ENCODE results near the gene HLA-F. TPM values are rescaled to one million over a fixed set of nuclear protein-coding genes. Genes with fewer than 3 reads are reported as not detected.
A peak's percentile ranks its signal among the peaks of the same experiment; 100 is the strongest.

Gene HLA-F
- total and polyA plus RNA-seq, 2 experiments from 2014 or later = 0.43 to 0.93 TPM

DNA sequence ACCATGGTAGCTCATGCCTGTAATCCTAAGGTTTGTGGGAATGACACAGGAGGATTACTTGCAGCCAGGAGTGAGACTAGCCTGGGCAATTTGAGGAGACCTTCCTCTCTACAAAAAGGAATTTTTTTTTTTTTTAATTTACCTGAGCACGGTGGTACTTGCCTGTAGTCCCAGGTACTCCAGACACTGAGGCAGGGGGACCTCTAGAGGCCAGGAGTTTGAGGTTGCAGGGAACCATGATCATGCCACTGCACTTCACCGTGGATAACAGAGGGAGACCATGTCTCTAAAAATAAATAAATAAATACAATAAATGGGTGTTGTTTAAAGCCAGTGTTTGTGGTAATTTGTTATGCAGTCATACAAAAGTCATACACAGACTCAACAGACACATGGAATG lies 2.4 kb upstream of the HLA-F start:
- no peak overlapping the region for H3K4me3 ChIP-seq
- H3K9me2 ChIP-seq (ENCODE audit: insufficient read depth) = no peaks in the 10 kb centered on the region
- in situ Hi-C loops (cut with MboI) = no loop called here
- H3K27me3 ChIP-seq (replicated peaks; ENCODE audit: insufficient read depth) = peaks cover 10% of the 10 kb centered on the region
- TF ChIP-seq EZH2 (IDR thresholded peaks at IDR 0.05; ENCODE audit: insufficient read depth, poor library complexity, severe bottlenecking) (no peak), EZH2phosphoT487 (IDR thresholded peaks at IDR 0.05; ENCODE audit: insufficient read depth, low read depth) (no peak)
- WGBS, 2 experiments (ENCODE audit: low coverage in 1 of 2, low lambda C conversion rate in 2 of 2, missing lambda C conversion rate in 2 of 2) = 11 to 22% methylated on average over 2 of the region's 2 CpGs
- no peak overlapping the region for H3K4me2 ChIP-seq (ENCODE audit: unreplicated experiment)
- no peak overlapping the region for H3K9ac ChIP-seq
- H3K36me3 ChIP-seq (ENCODE audit: low read depth) = no peaks in the 10 kb centered on the region
- H3K4me1 ChIP-seq (ENCODE audit: insufficient read depth) = no peaks in the 10 kb centered on the region
- no peaks in the 10 kb centered on the region for H3K9me3 ChIP-seq (ENCODE audit: low read depth)
- DNase-seq = no peak
- no peaks in the 10 kb centered on the region for H4K20me1 ChIP-seq (ENCODE audit: insufficient read depth)
- H2AFZ ChIP-seq = no peak overlapping the region
- H3F3A ChIP-seq (ENCODE audit: insufficient read depth) = no peaks in the 10 kb centered on the region
- no peaks in the 10 kb centered on the region for H3K79me2 ChIP-seq (ENCODE audit: insufficient read depth)
- no peak overlapping the region for H3K27ac ChIP-seq

DNA sequence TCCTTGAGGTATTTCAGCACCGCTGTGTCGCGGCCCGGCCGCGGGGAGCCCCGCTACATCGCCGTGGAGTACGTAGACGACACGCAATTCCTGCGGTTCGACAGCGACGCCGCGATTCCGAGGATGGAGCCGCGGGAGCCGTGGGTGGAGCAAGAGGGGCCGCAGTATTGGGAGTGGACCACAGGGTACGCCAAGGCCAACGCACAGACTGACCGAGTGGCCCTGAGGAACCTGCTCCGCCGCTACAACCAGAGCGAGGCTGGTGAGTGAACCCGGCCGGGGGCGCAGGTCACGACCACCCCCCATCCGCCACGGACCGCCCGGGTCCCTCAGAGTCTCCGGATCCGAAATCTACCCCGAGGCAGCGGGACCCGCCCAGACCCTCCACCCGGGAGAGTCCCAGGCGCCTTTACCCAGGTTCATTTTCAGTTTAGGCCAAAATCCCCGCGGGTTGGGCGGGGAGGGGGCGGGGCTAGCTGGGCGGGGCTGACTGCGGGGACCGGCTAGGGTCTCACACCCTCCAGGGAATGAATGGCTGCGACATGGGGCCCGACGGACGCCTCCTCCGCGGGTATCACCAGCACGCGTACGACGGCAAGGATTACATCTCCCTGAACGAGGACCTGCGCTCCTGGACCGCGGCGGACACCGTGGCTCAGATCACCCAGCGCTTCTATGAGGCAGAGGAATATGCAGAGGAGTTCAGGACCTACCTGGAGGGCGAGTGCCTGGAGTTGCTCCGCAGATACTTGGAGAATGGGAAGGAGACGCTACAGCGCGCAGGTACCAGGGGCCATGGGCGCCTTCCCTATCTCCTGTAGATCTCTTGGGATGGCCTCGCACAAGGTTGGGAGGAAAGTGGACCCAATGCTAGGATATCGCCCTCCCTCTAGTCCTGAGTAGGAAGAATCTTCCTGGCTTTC lies 693 bp downstream of the HLA-F start:
- Histone ChIP-seq H3K9me3 (ENCODE audit: low read depth) (no peaks in the 10 kb centered on the region), H3K27me3 (replicated peaks; ENCODE audit: insufficient read depth) (peaks cover 10% of the 10 kb centered on the region), H4K20me1 (ENCODE audit: insufficient read depth) (no peaks in the 10 kb centered on the region), H3K4me1 (ENCODE audit: insufficient read depth) (no peaks in the 10 kb centered on the region), H2AFZ (peak overlapping the region; percentile 82), H3K27ac (no peak overlapping the region), H3K9ac (0 out of 2 replicates have a peak overlapping the region, but pooled peaks have one; percentile 37), H3K36me3 (ENCODE audit: low read depth) (no peaks in the 10 kb centered on the region), H3K4me3 (peak overlapping the region; percentile 68), H3K9me2 (ENCODE audit: insufficient read depth) (no peaks in the 10 kb centered on the region), H3K4me2 (ENCODE audit: unreplicated experiment) (peak overlapping the region; percentile 51), H3F3A (ENCODE audit: insufficient read depth) (no peaks in the 10 kb centered on the region), H3K79me2 (ENCODE audit: insufficient read depth) (no peaks in the 10 kb centered on the region)
- in situ Hi-C loops (cut with MboI) = no loop called here
- TF ChIP-seq EZH2 (IDR thresholded peaks at IDR 0.05; ENCODE audit: insufficient read depth, poor library complexity, severe bottlenecking) (no peak), EZH2phosphoT487 (IDR thresholded peaks at IDR 0.05; ENCODE audit: insufficient read depth, low read depth) (no peak)
- DNase-seq = peak; percentile 47
- 6 to 7% methylated on average over 64 to 73 of the region's 76 CpGs for WGBS, 2 experiments (ENCODE audit: low coverage in 1 of 2, low lambda C conversion rate in 2 of 2, missing lambda C conversion rate in 2 of 2)

DNA sequence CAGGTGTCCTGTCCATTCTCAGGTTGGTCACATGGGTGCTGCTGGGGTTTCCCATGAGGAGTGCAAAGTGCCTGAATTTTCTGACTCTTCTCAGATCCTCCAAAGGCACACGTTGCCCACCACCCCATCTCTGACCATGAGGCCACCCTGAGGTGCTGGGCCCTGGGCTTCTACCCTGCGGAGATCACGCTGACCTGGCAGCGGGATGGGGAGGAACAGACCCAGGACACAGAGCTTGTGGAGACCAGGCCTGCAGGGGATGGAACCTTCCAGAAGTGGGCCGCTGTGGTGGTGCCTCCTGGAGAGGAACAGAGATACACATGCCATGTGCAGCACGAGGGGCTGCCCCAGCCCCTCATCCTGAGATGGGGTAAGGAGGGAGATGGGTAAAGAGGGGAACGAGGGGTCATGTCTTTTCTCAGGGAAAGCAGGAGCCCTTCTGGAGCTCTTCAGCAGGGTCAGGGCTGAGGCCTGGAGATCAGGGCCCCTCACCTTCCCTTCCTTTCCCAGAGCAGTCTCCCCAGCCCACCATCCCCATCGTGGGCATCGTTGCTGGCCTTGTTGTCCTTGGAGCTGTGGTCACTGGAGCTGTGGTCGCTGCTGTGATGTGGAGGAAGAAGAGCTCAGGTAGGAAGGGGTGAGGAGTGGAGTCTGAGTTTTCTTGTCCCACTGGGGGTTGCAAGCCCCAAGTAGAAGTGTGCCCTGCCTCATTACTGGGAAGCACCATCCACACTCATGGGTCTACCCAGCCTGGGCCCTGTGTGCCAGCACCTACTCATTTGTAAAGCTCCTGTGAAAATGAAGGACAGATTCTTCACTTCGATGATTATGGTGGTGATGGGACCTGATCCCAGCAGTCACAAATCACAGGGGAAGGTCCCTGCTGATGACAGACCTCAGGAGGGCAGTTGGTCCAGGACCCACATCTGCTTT lies 2.0 kb downstream of the HLA-F start:
- no peaks in the 10 kb centered on the region for H3K9me3 ChIP-seq (ENCODE audit: low read depth)
- H3K9ac ChIP-seq = no peak overlapping the region
- H3K27me3 ChIP-seq (replicated peaks; ENCODE audit: insufficient read depth) = peaks cover 10% of the 10 kb centered on the region
- no peaks in the 10 kb centered on the region for H3F3A ChIP-seq (ENCODE audit: insufficient read depth)
- TF ChIP-seq EZH2 (IDR thresholded peaks at IDR 0.05; ENCODE audit: insufficient read depth, poor library complexity, severe bottlenecking) (no peak), EZH2phosphoT487 (IDR thresholded peaks at IDR 0.05; ENCODE audit: insufficient read depth, low read depth) (no peak)
- no peak overlapping the region for H3K4me2 ChIP-seq (ENCODE audit: unreplicated experiment)
- in situ Hi-C loops (cut with MboI) = loop anchor here (25.0 kb wide), 1 partner anchor 287 kb away; no protein-coding TSS in a partner anchor
- 78 to 81% methylated on average over 11 of the region's 11 CpGs for WGBS, 2 experiments (ENCODE audit: low coverage in 1 of 2, low lambda C conversion rate in 2 of 2, missing lambda C conversion rate in 2 of 2)
- DNase-seq = no peak
- no peak overlapping the region for H3K4me3 ChIP-seq
- H3K4me1 ChIP-seq (ENCODE audit: insufficient read depth) = no peaks in the 10 kb centered on the region
- no peaks in the 10 kb centered on the region for H3K36me3 ChIP-seq (ENCODE audit: low read depth)
- no peak overlapping the region for H3K27ac ChIP-seq
- H3K79me2 ChIP-seq (ENCODE audit: insufficient read depth) = no peaks in the 10 kb centered on the region
- H2AFZ ChIP-seq = no peak overlapping the region
- H4K20me1 ChIP-seq (ENCODE audit: insufficient read depth) = no peaks in the 10 kb centered on the region
- no peaks in the 10 kb centered on the region for H3K9me2 ChIP-seq (ENCODE audit: insufficient read depth)

DNA sequence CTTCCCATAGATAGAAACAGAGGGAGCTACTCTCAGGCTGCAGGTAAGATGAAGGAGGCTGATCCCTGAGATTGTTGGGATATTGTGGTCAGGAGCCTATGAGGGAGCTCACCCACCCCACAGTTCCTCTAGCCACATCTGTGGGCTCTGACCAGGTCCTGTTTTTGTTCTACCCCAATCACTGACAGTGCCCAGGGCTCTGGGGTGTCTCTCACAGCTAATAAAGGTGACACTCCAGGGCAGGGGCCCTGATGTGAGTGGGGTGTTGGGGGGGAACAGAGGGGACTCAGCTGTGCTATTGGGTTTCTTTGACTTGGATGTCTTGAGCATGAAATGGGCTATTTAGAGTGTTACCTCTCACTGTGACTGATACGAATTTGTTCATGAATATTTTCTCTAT lies 2.8 kb downstream of the HLA-F start:
- TF ChIP-seq EZH2 (IDR thresholded peaks at IDR 0.05; ENCODE audit: insufficient read depth, poor library complexity, severe bottlenecking) = no peak
- TF ChIP-seq EZH2phosphoT487 (IDR thresholded peaks at IDR 0.05; ENCODE audit: insufficient read depth, low read depth) = no peak
- in situ Hi-C loops (cut with MboI) = loop anchor here (25.0 kb wide), 1 partner anchor 286 kb away; no protein-coding TSS in a partner anchor
- H3K4me1 ChIP-seq (ENCODE audit: insufficient read depth) = no peaks in the 10 kb centered on the region

More for the DNA sequence above, 2.8 kb downstream of the HLA-F start:
- 90 to 95% methylated on average over 1 of the region's 1 CpG for WGBS, 2 experiments (ENCODE audit: low coverage in 1 of 2, low lambda C conversion rate in 2 of 2, missing lambda C conversion rate in 2 of 2)
- no peaks in the 10 kb centered on the region for H4K20me1 ChIP-seq (ENCODE audit: insufficient read depth)
- no peaks in the 10 kb centered on the region for H3F3A ChIP-seq (ENCODE audit: insufficient read depth)
- H3K36me3 ChIP-seq (ENCODE audit: low read depth) = no peaks in the 10 kb centered on the region
- H3K27ac ChIP-seq = no peak overlapping the region
- H3K9me2 ChIP-seq (ENCODE audit: insufficient read depth) = no peaks in the 10 kb centered on the region
- DNase-seq = no peak
- H3K27me3 ChIP-seq (replicated peaks; ENCODE audit: insufficient read depth) = peaks cover 10% of the 10 kb centered on the region
- H3K4me3 ChIP-seq = no peak overlapping the region
- no peaks in the 10 kb centered on the region for H3K79me2 ChIP-seq (ENCODE audit: insufficient read depth)
- H2AFZ ChIP-seq = no peak overlapping the region
- no peak overlapping the region for H3K4me2 ChIP-seq (ENCODE audit: unreplicated experiment)
- no peaks in the 10 kb centered on the region for H3K9me3 ChIP-seq (ENCODE audit: low read depth)
- H3K9ac ChIP-seq = no peak overlapping the region

Measured in GM23248 (cell line).